Pancreas (tissue), 10 donors: ENCODE results near the gene HTR1D. TPM values are rescaled to one million over a fixed set of nuclear protein-coding genes. Genes with fewer than 3 reads are reported as not detected.

Experiments
- ATAC-seq, 4 donors: fragments of 200-7000 bp; cut with Tn5 transposase; one replicate each; pipeline versions ENCODE4 v1.8.0 to v1.9.1; 2020; ENCODE audit warnings: mild to moderate bottlenecking in 4 of 4, moderate library complexity in 4 of 4
- DNase-seq, 6 donors: peaks; one replicate each; pipeline ENCODE4 v3.0.0-alpha.2; 2020
- FAIRE-seq: peaks from 2 replicates; lab custom pipeline; 2012; peaks lifted over from hg19 to GRCh38; lab: Jason Lieb, UNC
- H3K27ac ChIP-seq, 4 donors: fragments of 200-600 bp; sonication (generic); 1 replicate in 3 of 4; 2 replicates in 1 of 4; pipeline versions ENCODE4 v1.5.0 to v1.8.0; 2020
- H3K27me3 ChIP-seq, 4 donors: fragments of 200-600 bp; one replicate each; pipeline ENCODE4 v1.8.0; 2021
- H3K36me3 ChIP-seq, 3 donors: fragments of 200-600 bp; sonication (generic) in 1 of 3; one replicate each; pipeline versions ENCODE4 v1.5.0 to v1.8.0; 2020 to 2021
- H3K4me1 ChIP-seq, 3 donors: fragments of 200-600 bp; one replicate each; pipeline ENCODE4 v1.8.0; 2021
- H3K4me3 ChIP-seq, 4 donors: fragments of 200-600 bp; sonication (generic) in 2 of 4; one replicate each; pipeline versions ENCODE4 v1.5.0 to v1.8.0; 2020 to 2021
- H3K9me3 ChIP-seq, 4 donors: fragments of 200-600 bp; one replicate each; pipeline ENCODE4 v1.8.0; 2021
- CTCF ChIP-seq, 4 donors: fragments of 200-600 bp; sonication (generic) in 3 of 4; IDR thresholded peaks; one replicate each; pipeline versions ENCODE4 v1.5.0 to v1.8.0; 2021; ENCODE audit warnings: antibody characterized with exemption in 4 of 4
- WGBS, 2 donors: extraction: QIAGEN DNeasy Blood & Tissue Kit; methylation state at CpG; one replicate each; pipeline ENCODE4 v1.1.7; 2013; 5-methylcytosine and 5-hydroxymethylcytosine counted together
- intact Hi-C, 3 donors: fragments of 100-400 bp; cut with DNase I; formaldehyde crosslinking; loops; one replicate each; pipeline versions ENCODE4 v1.11.1 to v1.14.2; 2022
- polyA plus RNA-seq, 2 donors: library from polyadenylated mRNA; stranded (reverse); fragments of 200-250 nt; gene quantifications; one replicate each; pipeline ENCODE4 v1.2.3, GENCODE V29; 2013
- total RNA-seq, 6 donors: library from RNA; stranded (reverse); fragmentation: NEBNext Ultra II Directional in 4 of 6; extraction: Animal tissue kit (Norgen Biotek cat#: 25700) in 4 of 6; gene quantifications; one replicate each; pipeline versions ENCODE4 v1.2.1 to v1.2.4, GENCODE V29; 2021 to 2023
- donor health status: healthy with polysubstance abuse.
- donor health status: DM: no; HTN: no; CAD: no; lungs with moderate emphysema.
- donor health status: DM: no; HTN: no; CAD: no.
- donor health status: control.
- donor health status: control.
- donor health status: Bipolar disorder and iron deficiency.
- donor health status: DM: yes; HTN: yes; CAD: no.
- donor health status: DM: no; HTN: no; CAD: no.
- donor health status: DM: no; HTN: no; CAD: no.
- donor health status: DM: yes; HTN: yes; CAD: no.

Gene HTR1D
- total and polyA plus RNA-seq, 8 donors: 0.06 to 0.23 (median 0.17) TPM; not detected in 2

- H3K4me3 ChIP-seq: no peak overlapping the region
- H3K9me3 ChIP-seq: no peaks in the 10 kb centered on the region
- ATAC-seq (no peak), DNase-seq (no peak), FAIRE-seq (no peak)
- no peak overlapping the region for H3K27ac ChIP-seq
- H3K4me1 ChIP-seq: peaks cover 0 to 16% (median 0%) of the 10 kb centered on the region in 3 donors
- H3K36me3 ChIP-seq: no peaks in the 10 kb centered on the region
- no peak for TF ChIP-seq CTCF (IDR thresholded peaks at IDR 0.05)
- intact Hi-C loops: no loop called here
- H3K27me3 ChIP-seq: no peaks in the 10 kb centered on the region
- WGBS, 2 donors: 81 to 89% methylated on average over 2 of the region's 2 CpGs
Measured at GRCh38 chr1:23150125-23150524, 67.2 kb downstream of the HTR1D start.

- H3K27ac ChIP-seq: no peak overlapping the region
- no peak for DNase-seq
- no peaks in the 10 kb centered on the region for H3K27me3 ChIP-seq
- no peak for FAIRE-seq
- no peaks in the 10 kb centered on the region for H3K36me3 ChIP-seq
- peaks cover 0 to 16% (median 0%) of the 10 kb centered on the region in 3 donors for H3K4me1 ChIP-seq
- H3K9me3 ChIP-seq: no peaks in the 10 kb centered on the region
- no peak overlapping the region for H3K4me3 ChIP-seq
- WGBS, 2 donors: 5 to 14% methylated on average over 1 of the region's 1 CpG
- peak; percentile 53 to 84 (median 76) for ATAC-seq
- TF ChIP-seq CTCF (IDR thresholded peaks at IDR 0.05): no peak
- intact Hi-C loops: no loop called here
Measured at GRCh38 chr1:23149114-23149513, 68.2 kb downstream of the HTR1D start.

GRCh38 chr1:23148084-23148483 lies 69.2 kb downstream of the HTR1D start:
- no peak for DNase-seq
- intact Hi-C loops: no loop called here
- H3K36me3 ChIP-seq: no peaks in the 10 kb centered on the region
- TF ChIP-seq CTCF (IDR thresholded peaks at IDR 0.05): no peak
- no peak overlapping the region for H3K27ac ChIP-seq
- no peak overlapping the region for H3K4me3 ChIP-seq
- no peaks in the 10 kb centered on the region for H3K9me3 ChIP-seq
- H3K4me1 ChIP-seq: peaks cover 0 to 16% (median 0%) of the 10 kb centered on the region in 3 donors
- H3K27me3 ChIP-seq: no peaks in the 10 kb centered on the region
- whole genome bisulfite sequencing, 2 donors: 63 to 78% methylated on average over 4 of the region's 4 CpGs
- ATAC-seq: no peak
- no peak for FAIRE-seq

Other genes starting within 250 kb of the HTR1D start
- gene LACTBL1, start 244.6 kb downstream of the HTR1D start, total RNA-seq: not detected
- not detected for gene LACTBL1, start 244.6 kb downstream of the HTR1D start, polyA plus RNA-seq
- not detected for gene TEX46, start 201.7 kb downstream of the HTR1D start, total RNA-seq
- gene TEX46, start 201.7 kb downstream of the HTR1D start, polyA plus RNA-seq: not detected
- gene KDM1A, start 198.0 kb downstream of the HTR1D start, total RNA-seq: 10 to 100 TPM; 20.6 to 31.9 (median 22.9) TPM
- gene KDM1A, start 198.0 kb downstream of the HTR1D start, polyA plus RNA-seq: 10 to 100 TPM; 13.7 to 30.0 TPM
- gene LUZP1, start 48.6 kb downstream of the HTR1D start, total RNA-seq: 10 to 100 TPM in 2 of 6 donors, 1 to 10 TPM in 4; 5.2 to 15.2 (median 7.0) TPM
- 1 to 10 TPM; 1.7 to 2.7 TPM for gene LUZP1, start 48.6 kb downstream of the HTR1D start, polyA plus RNA-seq
- gene HNRNPR, start 126.8 kb upstream of the HTR1D start, total RNA-seq: 10 to 100 TPM; 27.6 to 57.8 (median 46.7) TPM
- 10 to 100 TPM; 30.8 to 46.7 TPM for gene HNRNPR, start 126.8 kb upstream of the HTR1D start, polyA plus RNA-seq
- gene ZNF436, start 152.3 kb upstream of the HTR1D start, total RNA-seq: 10 to 100 TPM in 1 of 6 donors, 1 to 10 TPM in 5; 3.7 to 11.8 (median 4.5) TPM
- gene ZNF436, start 152.3 kb upstream of the HTR1D start, polyA plus RNA-seq: 1 to 10 TPM; 2.1 to 3.9 TPM
- gene TCEA3, start 207.2 kb upstream of the HTR1D start, total RNA-seq: 100 to 1,000 TPM in 4 of 6 donors, 10 to 100 TPM in 2; 70.8 to 129 (median 116) TPM
- gene TCEA3, start 207.2 kb upstream of the HTR1D start, polyA plus RNA-seq: 100 to 1,000 TPM in 1 of 2 donors, 10 to 100 TPM in 1; 74.2 to 143 TPM